ENCODE measurements around the gene PTGER2. TPM values are rescaled to one million over a fixed set of nuclear protein-coding genes. Genes with fewer than 3 reads are reported as not detected.

The PTGER2 gene
- total RNA-seq, 2 donors from 2014 or later: 2.3 TPM; not detected in 1

GRCh38 chr14:52348279-52348678, 34.2 kb downstream of the PTGER2 start:
- H3K4me1 ChIP-seq: peaks cover 6% of the 10 kb centered on the region
- no peaks in the 10 kb centered on the region for H3K27me3 ChIP-seq
- H3K9me3 ChIP-seq: no peaks in the 10 kb centered on the region
- peak overlapping the region in 1 of 4 donors; percentile 28 for H3K27ac ChIP-seq
- intact Hi-C loops (cut with DNase I): no loop called here
- no peak overlapping the region for H3K4me3 ChIP-seq
- TF ChIP-seq CTCF (IDR thresholded peaks at IDR 0.05): no peak
- no peaks in the 10 kb centered on the region for H3K36me3 ChIP-seq (replicated peaks in 1 of 2; ENCODE audit: insufficient read depth in 1 of 2, low read depth in 2 of 2)
- no peak for ATAC-seq
- WGBS, 2 donors: 68 to 74% methylated on average over 5 of the region's 5 CpGs
- DNase-seq: no peak

- TF ChIP-seq POLR2A (IDR thresholded peaks at IDR 0.05) (no peak), CTCF (IDR thresholded peaks at IDR 0.05) (no peak)
- Histone ChIP-seq H3K4me1 (peaks cover 6% of the 10 kb centered on the region), H3K36me3 (replicated peaks in 1 of 2; ENCODE audit: insufficient read depth in 1 of 2, low read depth in 2 of 2) (no peaks in the 10 kb centered on the region), H3K4me3 (no peak overlapping the region), H3K9me3 (no peaks in the 10 kb centered on the region), H3K27me3 (no peaks in the 10 kb centered on the region), H3K27ac (peak overlapping the region in 1 of 4 donors; percentile 28)
- intact Hi-C loops (cut with DNase I): no loop called here
- WGBS, 2 donors: 13 to 32% methylated on average over 2 of the region's 2 CpGs
- no peak for DNase-seq
- no peak for ATAC-seq
Measured at GRCh38 chr14:52348776-52349175, 34.7 kb downstream of the PTGER2 start.

GRCh38 chr14:52349731-52350130, 35.6 kb downstream of the PTGER2 start:
- ATAC-seq: no peak
- peaks cover 6% of the 10 kb centered on the region for H3K4me1 ChIP-seq
- no peaks in the 10 kb centered on the region for H3K9me3 ChIP-seq
- no peaks in the 10 kb centered on the region for H3K36me3 ChIP-seq (replicated peaks in 1 of 2; ENCODE audit: insufficient read depth in 1 of 2, low read depth in 2 of 2)
- H3K4me3 ChIP-seq: no peak overlapping the region
- no peaks in the 10 kb centered on the region for H3K27me3 ChIP-seq
- 35 to 38% methylated on average over 2 of the region's 2 CpGs for WGBS, 2 donors
- no peak overlapping the region for H3K27ac ChIP-seq
- DNase-seq: no peak
- TF ChIP-seq CTCF (IDR thresholded peaks at IDR 0.05): no peak
- TF ChIP-seq POLR2A (IDR thresholded peaks at IDR 0.05): no peak
- intact Hi-C loops (cut with DNase I): no loop called here

DNA sequence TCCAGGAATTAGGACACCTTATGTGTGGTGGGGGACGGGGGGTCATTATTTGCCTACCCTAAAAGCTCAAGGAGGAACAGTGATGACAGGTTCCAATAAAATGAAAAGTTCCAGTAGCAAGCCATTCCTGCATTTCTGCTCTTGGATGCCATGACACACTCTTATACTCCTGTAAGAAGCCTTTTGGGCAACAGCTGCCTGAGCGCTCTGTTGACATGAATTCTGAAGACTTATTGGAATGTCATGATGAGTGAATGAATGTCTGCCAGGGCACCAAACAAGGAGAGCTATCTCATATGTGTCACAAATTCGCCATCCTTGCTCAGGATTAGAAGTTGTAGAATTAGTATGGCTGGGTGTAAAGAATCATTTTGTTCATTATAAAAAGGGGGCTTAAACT, 36.3 kb downstream of the PTGER2 start:
- DNase-seq: no peak
- Histone ChIP-seq H3K4me1 (peaks cover 6% of the 10 kb centered on the region), H3K36me3 (replicated peaks in 1 of 2; ENCODE audit: insufficient read depth in 1 of 2, low read depth in 2 of 2) (no peaks in the 10 kb centered on the region), H3K27ac (no peak overlapping the region), H3K27me3 (no peaks in the 10 kb centered on the region), H3K4me3 (no peak overlapping the region), H3K9me3 (no peaks in the 10 kb centered on the region)
- intact Hi-C loops (cut with DNase I): no loop called here
- TF ChIP-seq CTCF (IDR thresholded peaks at IDR 0.05): no peak
- no peak for TF ChIP-seq POLR2A (IDR thresholded peaks at IDR 0.05)
- WGBS, 2 donors: 33 to 44% methylated on average over 3 of the region's 3 CpGs
- ATAC-seq: no peak

DNA sequence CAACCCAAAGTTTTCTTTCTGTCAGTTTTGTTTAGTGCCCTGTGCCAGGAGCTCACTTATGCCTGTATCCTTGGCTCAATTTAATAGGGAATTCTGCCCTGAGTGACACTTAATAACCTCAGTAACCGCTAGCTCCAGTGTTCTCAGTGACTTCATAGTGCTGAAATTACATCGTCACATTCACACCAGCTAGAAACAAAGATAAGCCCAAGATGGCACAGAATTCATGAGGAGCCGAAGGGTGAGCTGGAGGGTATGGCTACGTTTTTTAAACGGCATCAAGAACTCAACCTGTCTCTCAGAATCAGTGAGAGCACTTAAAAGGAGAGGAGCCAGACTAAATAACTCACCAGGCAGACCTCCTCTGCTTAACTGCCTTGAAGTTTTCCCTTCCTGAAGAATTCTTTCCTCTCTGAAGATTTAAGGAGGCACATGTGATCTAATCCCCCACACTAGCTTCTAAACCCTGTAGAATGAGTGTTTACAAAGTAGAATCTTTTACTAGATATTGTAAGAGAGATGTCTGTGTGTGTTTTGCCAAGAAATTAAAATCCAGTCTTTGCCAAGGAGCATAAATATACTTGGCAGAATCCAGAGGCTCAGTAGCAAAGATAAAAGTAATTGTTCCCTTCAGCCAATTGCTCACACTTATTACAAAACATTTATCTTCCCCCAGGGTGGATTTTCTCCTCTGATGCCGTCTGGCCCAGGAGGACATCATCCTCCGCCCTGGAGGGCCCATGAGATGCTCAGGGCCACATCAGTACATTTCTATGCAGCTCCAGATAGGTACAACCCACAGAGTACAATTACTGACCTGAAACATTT, 37.3 kb downstream of the PTGER2 start:
- WGBS, 2 donors: 35 to 38% methylated on average over 7 of the region's 7 CpGs
- no peak overlapping the region for H3K27ac ChIP-seq
- no peak for DNase-seq

More for the DNA sequence above, 37.3 kb downstream of the PTGER2 start:
- no peaks in the 10 kb centered on the region for H3K9me3 ChIP-seq
- ATAC-seq: no peak
- H3K36me3 ChIP-seq (replicated peaks in 1 of 2; ENCODE audit: insufficient read depth in 1 of 2, low read depth in 2 of 2): no peaks in the 10 kb centered on the region
- intact Hi-C loops (cut with DNase I): no loop called here
- H3K4me3 ChIP-seq: no peak overlapping the region
- H3K4me1 ChIP-seq: peaks cover 6% of the 10 kb centered on the region
- H3K27me3 ChIP-seq: no peaks in the 10 kb centered on the region
- TF ChIP-seq CTCF (IDR thresholded peaks at IDR 0.05) (no peak), POLR2A (IDR thresholded peaks at IDR 0.05) (no peak)
